Medulla oblongata (tissue), 1 donor: ENCODE results near the gene C1GALT1.
"Not testable (repeated sequence)": the region's sequence is repeated elsewhere in the genome, so short reads cannot be mapped to it uniquely, and the experiment has no call there.

Experiments
- DNase-seq: peaks from one replicate; pipeline ENCODE4 v3.0.0-alpha.2; 2015; ENCODE audit errors: extremely low spot score

Gene C1GALT1

DNA sequence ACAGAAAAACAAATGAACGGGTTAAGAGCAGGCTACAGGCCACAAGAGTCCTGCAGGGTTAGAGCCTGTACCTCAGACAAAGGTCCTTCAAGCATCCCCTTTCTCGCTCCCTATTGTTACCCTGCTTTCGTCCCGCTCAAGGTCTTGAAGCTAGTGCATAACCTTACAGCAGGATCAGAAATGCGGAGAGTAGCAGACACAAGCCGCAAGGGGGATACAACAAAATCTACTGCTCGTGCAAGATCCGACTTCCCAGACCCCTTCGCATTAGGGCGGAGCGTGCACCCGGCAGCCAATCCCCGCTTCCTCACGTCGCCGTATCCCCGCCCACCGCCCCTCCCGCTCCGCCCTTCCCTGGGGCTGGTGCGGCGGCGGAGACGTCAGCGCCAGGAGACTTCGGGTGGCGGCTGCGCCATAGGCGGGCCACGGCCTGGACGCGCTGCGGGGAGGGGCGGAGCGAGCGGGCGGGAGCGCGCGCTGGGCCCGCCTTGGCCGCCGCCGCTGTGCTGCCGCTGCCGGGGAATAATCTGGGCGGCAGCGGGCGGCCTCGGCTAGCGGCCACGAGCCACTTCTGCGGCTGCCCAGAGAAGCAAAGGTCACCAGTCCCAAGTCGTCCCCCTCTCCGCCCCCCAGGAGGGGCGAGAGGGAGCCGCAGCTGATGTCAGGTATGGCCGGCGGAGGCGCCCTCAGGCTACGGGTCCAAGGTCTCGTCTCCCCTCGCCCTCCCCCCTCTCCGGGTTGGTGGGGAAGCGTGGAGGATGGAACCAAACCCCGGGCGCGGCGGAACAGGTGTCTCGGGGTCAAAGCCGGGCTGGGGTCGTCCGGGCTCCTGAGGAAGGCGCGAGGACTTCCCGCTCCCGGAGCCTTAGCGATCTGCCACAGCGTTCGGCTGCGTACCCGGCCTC is at the start of gene C1GALT1:
Gene C1GALT1, plus strand, starts transcription at position 389 of the 905 bp plus-strand sequence. CDS start 51,776 bp downstream, outside the sequence.
- peak; percentile 98 for DNase-seq

DNA sequence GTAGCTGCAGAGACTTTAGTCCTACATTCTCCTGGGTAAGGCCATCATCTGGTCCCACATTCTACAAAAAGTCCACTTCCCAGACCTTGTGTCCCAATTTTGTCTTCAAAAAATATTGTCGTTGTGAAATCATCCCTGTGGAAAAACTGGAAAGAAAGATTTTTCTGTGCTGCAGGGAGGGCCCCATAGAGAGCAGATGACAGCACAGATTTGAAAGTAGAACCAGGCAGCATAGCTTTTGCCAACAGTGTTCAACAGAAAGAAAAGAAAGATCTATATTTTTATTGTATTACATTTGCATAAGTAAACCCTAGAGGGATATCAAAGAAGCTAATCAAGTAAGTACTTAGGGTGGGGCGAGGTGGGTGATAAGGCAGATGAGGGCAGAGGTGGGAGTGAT is 48.3 kb upstream of the C1GALT1 start:
- DNase-seq = no peak

- DNase-seq = no peak
Observed at GRCh38 chr7:7135074-7135473, 47.3 kb upstream of the C1GALT1 start.

GRCh38 chr7:7135924-7136323 is 46.4 kb upstream of the C1GALT1 start:
- not testable (repeated sequence) for DNase-seq

- DNase-seq = no peak
Observed at GRCh38 chr7:7136466-7137381, 45.6 kb upstream of the C1GALT1 start.

- DNase-seq = no peak
Observed at GRCh38 chr7:7138897-7139296, 43.4 kb upstream of the C1GALT1 start.

GRCh38 chr7:7143404-7143803 is 38.9 kb upstream of the C1GALT1 start:
- DNase-seq = not testable (repeated sequence)

DNA sequence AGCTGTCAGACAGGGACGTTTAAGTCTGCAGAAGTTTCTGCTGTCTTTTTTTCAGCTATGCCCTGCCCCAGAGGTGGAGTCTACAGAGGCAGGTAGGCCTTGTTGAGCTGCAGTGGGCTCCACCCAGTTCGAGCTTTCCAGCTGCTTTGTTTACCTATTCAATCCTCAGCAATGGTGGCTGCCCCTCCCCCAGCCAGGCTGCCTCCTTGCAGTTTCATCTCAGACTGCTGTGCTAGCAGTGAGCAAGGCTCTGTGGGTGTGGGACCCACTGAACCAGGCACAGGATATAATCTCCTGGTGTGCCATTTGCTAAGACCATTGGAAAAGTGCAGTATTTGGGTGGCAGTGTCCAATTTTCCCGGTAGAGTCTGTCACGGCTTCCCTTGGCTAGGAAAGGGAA is 37.2 kb upstream of the C1GALT1 start:
- not testable (repeated sequence) for DNase-seq

DNA sequence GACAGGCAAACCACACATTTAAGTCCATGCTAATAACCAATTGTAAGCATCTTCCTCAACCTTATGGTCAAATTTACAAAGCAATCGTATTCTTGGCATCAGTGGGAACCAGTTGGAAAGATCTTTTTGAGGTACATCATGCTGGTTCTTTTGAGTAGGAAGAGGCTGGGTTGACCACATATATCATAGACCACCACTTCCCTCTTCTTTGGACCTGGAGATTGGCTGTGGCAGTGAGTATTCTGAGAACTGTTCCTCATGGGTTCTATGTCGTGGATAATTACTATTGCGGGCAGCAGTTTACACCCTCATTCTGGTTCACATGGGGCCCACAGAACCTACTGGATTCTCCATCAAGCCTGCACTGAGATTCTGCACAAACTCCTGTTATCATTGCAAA is 35.5 kb upstream of the C1GALT1 start:
- no peak for DNase-seq

- no peak for DNase-seq
Observed at GRCh38 chr7:7148798-7149481, 33.4 kb upstream of the C1GALT1 start.

- DNase-seq = no peak
Observed at GRCh38 chr7:7151285-7151684, 31.1 kb upstream of the C1GALT1 start.

GRCh38 chr7:7151865-7152264 is 30.5 kb upstream of the C1GALT1 start:
- no peak for DNase-seq

DNA sequence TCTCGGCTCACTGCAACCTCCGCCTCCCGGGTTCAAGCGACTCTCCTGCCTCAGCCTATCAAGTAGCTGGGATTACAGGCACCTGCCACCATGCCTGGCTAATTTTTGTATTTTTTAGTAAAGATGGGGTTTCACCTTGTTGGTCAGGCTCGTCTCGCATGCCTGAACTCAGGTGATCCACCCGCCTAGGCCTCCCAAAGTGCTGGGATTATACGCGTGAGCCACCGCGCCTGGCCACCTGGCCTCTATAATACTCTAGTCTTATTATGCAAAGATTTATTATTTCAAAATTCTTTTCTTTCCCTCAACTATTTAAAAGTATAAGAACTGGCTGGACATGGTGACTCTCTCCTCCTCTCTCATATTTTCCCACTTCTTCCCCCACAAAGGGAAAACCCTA is 30.0 kb upstream of the C1GALT1 start:
- no peak for DNase-seq

DNA sequence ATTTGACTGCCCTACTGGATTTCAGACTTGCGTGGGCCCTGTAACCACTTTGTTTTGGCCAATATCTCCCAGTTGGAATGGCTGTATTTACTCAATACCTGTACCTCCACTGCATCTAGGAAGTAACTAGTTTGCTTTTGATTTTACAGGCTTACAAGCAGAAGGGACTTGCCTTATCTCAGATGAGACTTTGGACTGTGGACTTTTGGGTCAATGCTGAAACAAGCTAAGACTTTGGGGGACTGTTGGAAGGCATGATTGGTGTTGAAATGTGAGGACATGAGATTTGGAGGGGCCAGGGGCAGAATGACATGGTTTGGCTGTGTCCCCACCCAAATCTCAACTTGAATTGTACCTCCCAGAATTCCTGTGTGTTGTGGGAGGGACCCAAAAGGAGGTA is 28.0 kb upstream of the C1GALT1 start:
- DNase-seq = not testable (repeated sequence)

DNA sequence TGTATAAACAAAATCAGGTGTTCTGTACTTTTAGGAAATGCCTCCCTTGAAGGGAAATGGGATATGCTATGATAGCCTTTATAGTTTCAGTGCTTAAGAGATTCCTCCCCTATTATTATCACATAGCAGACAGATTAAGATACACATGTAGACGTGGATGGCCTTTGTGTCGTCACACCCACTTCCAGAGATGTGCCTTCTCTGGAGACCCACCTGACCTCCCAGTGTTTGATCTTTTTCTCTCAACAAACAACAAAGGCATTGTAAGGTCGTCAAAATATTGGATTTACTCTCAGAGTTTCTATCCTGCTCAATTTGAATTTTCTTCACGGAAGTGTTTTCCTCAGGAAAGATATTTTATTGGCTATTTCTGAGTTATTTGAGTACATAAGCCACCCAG is 25.7 kb upstream of the C1GALT1 start:
- no peak for DNase-seq

DNA sequence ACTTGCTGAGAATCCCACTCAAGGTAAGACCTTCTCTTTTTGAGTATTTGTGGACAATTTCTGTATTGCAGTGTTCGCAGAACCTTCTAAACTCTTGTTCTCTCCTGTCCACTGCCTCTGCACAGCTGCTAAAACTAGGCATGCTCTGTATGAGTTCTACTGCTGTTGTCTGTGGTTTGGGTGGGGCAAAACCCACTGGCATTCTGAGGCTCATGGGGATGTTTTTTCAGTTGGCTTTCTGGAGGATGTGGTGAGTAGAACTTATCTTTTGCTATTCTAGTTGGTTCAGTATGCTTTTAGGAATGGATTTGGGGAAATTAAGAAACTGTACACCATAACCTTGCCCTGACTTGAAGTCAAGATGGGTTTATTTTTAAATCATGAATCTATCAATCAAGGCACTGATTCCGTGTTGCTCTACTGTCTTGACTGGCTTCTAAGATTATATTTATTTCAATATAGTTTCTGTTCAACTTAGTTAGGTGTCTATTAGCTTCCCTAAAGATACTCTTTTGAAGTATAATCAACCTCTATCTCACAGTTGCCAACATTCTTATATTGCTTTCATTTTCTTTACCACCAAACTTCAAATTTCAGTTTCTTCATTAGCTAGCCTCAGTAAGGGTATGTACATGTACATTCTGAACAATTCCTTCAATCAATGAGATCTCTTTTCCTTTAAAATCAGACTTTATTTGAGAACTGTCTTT is 25.0 kb upstream of the C1GALT1 start:
- DNase-seq = peak; percentile 50

DNA sequence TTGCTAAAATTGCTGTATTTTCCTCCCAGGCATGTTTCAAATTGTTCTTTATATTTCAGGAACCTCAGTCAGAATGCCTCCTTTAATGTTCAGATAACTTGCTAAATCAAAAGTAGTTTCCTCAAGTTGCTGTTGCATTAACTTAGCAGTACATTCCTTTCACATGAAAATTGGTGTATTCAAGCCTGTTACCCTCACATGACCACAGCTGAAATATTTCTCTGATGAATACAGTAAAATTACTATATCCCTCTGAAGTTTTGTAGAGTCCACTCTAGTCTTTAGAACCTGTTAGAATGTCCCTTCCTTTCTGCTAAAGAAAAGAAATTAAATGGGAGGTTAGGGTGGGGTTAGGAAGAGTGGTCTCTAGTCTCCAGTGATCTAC is 24.5 kb upstream of the C1GALT1 start:
- no peak for DNase-seq

DNA sequence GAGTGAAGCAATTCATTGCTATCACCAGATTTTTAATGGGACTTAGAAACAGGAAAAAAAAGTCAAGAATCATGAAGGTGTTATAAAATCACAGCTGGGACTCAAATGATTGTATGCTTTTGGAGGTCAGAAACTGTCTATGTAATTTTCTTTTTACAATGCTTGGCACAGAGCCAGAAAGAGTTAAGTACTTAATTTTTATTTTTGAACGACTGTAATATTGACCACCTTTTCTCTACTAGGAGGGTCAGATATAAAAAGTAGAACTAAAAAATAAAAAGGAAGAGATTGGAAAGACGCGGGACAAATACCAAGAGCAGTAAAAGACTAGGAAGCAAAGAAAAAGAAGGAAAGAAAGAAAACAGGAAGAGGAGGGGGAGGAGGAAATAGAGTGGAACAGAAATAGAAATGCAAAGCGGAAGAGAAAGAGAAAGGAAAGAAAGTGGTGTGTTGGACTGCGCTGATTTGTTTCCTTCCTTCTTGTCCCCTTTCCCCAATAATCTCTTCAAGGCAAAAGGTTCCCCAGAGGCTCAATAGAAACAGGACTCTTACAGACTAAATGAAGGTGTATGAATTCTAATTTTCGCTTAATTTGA is 23.2 kb upstream of the C1GALT1 start:
- DNase-seq = peak; percentile 14

- no peak for DNase-seq
Observed at GRCh38 chr7:7164591-7164990, 17.8 kb upstream of the C1GALT1 start.

DNA sequence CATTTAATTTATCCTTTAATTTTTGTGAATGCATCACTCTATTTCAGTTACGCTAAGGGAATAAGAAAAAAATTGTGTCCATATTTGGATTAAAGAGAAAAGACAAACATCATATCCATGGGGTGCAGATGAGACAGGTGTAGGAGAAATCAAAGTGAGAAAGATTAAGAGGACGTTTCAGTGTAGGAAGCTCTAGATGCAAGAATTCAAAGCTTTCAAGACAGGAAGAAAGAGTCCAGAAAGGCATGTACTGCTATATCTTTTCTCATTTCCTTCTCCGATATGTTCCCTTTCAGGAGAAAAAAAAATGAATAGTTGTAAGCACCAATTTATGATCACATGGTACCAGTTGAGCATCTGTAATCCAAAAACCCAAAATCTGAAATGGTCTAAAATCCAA is 17.0 kb upstream of the C1GALT1 start:
- no peak for DNase-seq

- DNase-seq = no peak
Observed at GRCh38 chr7:7166318-7166717, 16.0 kb upstream of the C1GALT1 start.
